ENCODE measurements around the gene COQ8B.

COQ8B gene

DNA sequence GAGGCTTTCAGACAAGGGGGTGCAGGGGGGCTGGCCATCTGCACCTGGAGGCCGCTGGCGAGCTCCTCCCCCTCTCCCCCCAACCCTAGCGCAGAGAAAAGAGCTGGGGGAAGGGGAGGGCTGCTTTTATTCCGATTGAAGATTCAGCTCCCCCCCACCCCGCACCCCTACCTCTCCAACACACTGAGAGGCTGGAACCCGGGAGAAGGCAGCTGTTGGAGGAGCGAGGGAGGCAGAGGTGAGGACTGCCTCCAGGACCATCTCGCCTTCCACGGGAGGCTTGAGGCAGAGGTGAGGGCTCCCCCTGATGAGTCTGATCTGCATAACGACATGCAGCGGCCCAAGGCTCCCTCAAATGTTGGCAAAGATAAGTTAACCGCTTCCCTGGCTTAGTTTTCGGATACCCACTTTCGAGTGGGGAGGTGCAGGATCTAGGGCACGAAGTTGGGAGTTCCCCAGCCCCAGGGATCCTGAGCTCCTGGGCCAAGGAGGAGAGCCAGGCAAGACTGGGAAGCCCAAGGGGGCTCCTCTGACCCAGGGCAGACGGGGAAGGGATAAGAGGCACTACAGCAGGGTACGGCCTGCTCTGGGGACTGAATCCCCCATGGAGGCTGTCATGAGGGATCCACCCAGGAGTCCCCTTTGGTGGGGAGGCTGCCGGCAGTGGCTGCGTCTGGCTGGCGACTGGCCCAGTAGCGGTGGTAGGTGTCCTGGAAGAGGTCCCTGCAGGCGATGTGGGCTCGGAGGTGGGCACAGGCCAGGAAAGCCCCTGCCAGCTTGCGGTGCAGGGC is 25.1 kb downstream of the COQ8B start:
- DNase-seq (ENCODE audit: low read depth) = no peak

DNA sequence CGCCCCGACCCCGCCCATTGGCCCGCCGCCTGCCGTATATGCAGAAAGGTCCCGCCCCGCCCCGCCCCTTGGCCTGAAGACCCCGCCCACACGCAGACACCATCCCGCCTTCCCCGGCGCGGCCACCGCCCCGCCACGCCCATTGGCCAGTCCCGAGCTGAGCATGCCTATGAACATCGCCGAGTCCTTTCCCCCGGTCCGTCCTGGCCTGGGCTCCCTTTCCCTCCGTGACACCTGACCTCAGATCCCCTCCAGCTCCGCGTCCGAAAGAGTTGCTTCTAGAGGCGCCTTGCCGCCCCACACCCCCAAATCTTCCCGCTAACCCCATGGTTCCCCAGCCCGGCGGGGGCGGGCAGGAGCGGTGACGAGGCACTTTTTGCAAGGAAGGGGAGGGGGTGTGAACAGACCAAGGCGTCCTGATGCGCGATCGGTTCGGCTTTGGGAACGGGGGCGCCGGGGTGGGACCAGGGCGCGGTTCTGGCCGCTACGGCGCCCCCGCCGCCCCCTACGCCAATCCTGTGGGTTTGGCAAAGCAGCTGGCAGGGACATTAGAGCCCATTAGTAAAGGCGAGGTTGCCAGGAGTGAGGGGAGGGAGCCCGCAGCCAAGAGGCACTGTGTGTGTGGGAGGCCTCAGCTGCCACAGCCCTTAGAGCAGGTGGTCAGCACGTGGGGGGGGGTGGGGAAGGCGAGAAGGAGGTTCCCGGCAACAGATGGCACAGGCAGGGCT is 25.8 kb downstream of the COQ8B start:
- peak; percentile 78 for DNase-seq (ENCODE audit: low read depth)

DNA sequence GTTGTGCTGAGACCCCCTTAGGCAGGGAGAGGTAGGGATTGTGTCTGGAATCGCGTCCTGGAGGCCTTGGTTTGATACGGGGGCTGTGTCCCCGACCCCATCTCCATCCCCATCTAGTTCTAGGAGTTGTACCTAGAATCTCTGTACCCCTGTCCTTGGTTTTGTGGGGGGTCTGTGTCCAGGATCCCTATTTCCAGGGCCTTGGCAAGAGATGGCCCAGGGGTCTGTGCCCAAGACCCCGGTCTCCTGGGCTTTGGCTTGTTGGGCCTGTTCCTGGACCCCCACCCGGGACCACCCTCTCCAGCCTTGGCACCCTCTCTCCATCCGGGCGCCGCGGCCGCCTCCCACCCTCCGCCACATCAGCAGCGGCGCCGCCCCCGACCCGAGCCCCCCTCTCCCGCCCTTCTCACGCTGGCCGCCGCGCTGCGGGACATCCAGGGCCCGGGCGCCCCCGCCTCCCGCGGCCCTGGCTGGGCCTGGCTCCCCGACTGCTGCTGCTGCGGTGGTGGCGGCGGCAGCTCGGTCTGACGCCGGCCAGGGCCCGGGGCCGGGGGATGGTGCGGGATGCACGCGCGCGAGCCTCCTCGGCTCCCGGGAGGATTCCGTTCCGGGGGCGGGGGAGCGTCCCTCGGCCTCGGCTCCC is 26.5 kb downstream of the COQ8B start, which contains the start of gene NUMBL:
Gene NUMBL (minus strand): TSS at position 602 of the 643 bp plus-strand sequence. CDS start 168 bp downstream, at position 434.
- no peak for DNase-seq (ENCODE audit: low read depth)

- DNase-seq (ENCODE audit: low read depth) = no peak
Observed at GRCh38 chr19:40689339-40690049, 27.2 kb downstream of the COQ8B start.

GRCh38 chr19:40688987-40689338 is 27.7 kb downstream of the COQ8B start:
- DNase-seq (ENCODE audit: low read depth) = no peak

DNA sequence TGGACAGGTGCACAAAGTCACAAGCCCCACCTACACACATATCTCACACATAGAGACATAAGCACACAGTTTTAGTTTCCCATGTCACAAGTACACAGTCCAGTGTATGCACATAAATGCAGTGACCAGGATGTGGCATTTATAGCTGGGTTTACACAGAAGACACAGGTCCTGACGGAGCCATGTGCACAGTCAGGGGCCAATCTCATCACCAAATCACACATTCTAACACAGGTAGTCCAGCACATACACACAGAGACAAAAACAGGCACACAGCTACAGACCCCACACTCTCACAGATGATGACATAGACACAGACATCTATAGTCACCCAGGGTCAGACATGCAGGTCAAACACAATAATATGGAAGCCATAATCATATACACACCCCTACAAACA is 28.4 kb downstream of the COQ8B start:
- no peak for DNase-seq (ENCODE audit: low read depth)

DNA sequence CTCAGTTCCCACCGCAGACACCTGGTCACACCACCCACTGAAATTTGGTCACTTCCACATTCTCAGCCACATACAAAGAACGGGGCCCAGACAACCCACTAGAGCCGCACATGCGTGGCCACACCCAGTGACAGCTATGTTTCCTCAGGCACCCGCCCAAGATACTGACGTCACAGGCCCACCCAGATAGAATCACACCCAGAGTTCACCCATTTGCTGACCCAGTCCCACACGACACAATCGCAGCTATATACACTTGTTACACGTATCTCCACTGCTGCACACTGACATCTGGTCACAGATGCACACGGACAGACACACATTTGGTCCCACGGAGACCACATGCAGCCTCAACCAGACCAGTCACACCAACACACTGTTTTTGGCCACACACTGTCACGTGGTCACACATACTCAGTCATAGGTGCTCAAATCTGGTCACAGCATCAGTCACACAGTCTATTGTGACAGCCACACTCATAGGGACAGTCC is 29.1 kb downstream of the COQ8B start:
- DNase-seq (ENCODE audit: low read depth) = no peak

- no peak for DNase-seq (ENCODE audit: low read depth)
Observed at GRCh38 chr19:40686882-40687524, 29.7 kb downstream of the COQ8B start.

DNA sequence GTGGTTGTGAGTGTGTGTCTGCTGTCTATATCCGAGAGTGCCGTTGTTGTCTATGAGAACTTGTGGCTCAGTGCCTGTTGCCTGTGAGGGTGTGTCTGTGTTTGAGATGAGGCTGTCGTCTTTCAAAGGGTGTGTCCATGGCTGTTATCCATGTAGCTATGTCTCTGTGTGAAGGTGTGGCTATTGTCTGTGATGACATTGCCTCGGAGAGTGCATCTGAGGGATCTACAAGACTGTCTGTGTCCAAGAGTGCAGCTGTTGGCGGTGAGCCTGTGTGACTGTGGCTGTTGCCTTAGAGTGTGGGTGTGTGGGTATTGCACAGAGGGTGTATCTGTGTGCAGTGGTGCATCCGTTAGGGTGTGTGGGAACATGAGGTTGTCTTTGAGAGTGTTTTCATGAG is 31.1 kb downstream of the COQ8B start:
- DNase-seq (ENCODE audit: low read depth) = no peak

DNA sequence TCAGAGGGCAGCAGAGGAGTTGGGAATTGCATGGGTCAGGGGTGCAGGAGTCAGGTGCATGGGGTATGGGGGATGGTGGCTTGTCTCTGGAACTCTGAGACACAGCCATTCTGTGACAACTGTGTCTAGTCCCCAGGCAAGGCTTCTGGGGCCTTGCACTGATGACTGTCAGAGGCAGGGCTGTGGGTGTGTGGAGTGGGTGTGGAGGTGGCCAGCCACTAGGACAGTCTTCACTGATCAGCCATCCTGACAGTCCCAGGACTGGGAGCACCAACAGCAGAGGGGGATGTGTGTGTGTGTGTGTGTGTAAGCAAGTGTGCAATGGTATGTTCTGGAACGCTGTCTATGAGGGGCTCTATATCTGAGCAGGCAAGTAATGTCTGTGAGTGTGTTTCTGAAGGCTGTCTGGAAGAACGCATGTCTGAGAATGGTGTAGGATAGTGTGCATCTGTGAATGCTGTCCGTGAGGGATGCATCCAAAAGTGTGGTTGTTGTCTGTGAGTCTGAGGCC is 31.6 kb downstream of the COQ8B start:
- no peak for DNase-seq (ENCODE audit: low read depth)

- DNase-seq (ENCODE audit: low read depth) = no peak
Observed at GRCh38 chr19:40684280-40684679, 32.4 kb downstream of the COQ8B start.

- no peak for DNase-seq (ENCODE audit: low read depth)
Observed at GRCh38 chr19:40683437-40683836, 33.2 kb downstream of the COQ8B start.

GRCh38 chr19:40682431-40682964 is 34.2 kb downstream of the COQ8B start:
- no peak for DNase-seq (ENCODE audit: low read depth)

- DNase-seq (ENCODE audit: low read depth) = no peak
Observed at GRCh38 chr19:40681039-40681438, 35.6 kb downstream of the COQ8B start.

- no peak for DNase-seq (ENCODE audit: low read depth)
Observed at GRCh38 chr19:40677156-40677555, 39.5 kb downstream of the COQ8B start.

DNA sequence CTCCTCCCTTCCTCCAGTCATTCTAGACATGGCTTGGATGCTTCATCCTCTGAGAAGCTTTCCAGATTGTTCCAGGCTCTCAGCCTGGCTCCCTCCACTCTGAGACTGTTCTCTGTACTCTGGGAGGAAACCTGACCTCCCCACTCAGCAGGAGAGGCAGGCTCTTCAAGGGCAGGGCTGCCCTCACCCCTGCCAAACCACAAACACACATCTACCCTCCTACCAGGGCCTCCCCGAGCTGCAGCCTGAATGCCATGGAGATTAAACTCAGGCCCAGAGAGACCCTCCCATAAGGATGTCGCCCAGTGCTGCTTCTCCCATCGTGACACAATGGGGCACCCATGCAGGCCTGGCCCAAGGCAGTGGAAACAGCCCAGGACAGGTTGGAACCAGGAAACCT is 42.4 kb downstream of the COQ8B start:
- no peak for DNase-seq (ENCODE audit: low read depth)

DNA sequence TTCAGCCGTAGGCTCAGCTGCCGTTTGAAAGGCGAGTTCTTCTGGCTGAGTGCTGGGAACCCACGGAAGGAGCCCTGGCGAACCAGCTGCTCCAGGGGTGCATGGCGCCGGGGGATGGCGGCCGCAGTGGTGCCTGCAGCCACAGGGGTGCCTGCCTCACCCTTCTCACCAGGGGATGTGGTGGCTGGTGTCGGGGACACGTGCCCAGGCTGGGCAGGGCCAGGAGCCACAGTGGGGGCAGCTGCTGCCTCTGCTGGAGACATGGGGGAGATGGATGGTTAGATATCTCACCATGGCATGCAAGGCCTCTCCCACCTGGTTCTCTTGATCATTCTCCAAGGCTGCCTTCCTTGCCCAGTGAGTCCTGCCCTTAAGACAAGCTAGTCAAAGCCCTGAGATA is 43.3 kb downstream of the COQ8B start:
- DNase-seq (ENCODE audit: low read depth) = no peak

DNA sequence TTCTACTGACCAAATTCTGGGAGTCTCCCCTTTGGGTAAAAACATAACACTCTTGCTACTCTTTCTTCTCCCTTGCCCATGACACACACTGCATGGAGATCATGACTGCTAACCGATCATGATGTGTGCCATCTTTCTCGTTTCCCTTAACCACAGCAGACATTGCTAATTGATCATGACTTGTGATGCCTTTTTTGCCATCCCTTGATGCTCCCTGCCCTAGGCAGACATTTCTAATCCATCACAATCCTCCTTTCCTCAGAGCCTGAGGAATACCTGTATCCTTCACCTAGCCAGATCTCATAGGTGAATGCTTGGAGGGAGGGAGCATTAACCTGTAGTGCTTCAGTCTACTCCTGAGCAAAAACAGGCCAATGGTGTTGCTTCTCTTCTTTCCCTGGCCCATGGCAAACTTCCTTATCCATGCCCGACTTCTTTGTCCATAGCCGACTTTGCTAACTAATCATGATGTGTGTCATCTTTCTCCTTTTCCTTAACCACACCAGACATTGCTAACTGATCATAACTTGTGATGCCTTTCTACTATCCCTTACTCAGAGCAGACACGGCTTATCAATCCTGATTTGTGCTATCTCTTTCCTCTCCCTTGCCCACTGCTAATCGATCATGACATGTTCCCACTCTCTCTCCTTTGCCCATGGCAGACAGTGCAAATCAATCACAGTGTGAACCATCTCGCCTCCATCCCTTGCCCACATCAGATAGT is 44.0 kb downstream of the COQ8B start:
- DNase-seq (ENCODE audit: low read depth) = no peak

DNA sequence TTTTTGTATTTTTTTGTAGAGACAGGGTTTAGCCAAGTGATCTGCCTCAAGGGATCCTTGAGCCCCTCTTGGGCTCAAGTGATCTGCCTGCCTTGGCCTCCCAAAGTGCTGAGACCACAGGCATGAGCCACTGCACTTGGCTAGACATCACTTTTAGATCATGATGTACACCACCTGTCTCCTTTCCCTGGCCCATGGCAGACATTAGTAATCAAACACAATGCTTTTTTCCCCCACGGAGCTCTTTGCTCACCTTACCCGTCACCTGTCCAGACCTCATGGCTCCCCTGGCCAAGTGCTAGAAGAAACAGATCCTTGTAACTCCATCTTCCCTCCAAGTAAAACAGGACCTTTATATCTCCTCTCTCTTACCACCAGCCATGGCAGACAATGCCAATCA is 44.6 kb downstream of the COQ8B start:
- no peak for DNase-seq (ENCODE audit: low read depth)

GRCh38 chr19:40671404-40671803 is 45.3 kb downstream of the COQ8B start:
- no peak for DNase-seq (ENCODE audit: low read depth)

Measured in stimulated activated CD8-positive, alpha-beta memory T cell treated with anti-CD3 and anti-CD28 coated beads, Interleukin-12 subunit alpha, Interleukin-12 subunit beta, amount 100 ng/mL, for 4 hours (primary cell).